Measurements from ENCODE around the gene CIB4.

Gene CIB4

DNA sequence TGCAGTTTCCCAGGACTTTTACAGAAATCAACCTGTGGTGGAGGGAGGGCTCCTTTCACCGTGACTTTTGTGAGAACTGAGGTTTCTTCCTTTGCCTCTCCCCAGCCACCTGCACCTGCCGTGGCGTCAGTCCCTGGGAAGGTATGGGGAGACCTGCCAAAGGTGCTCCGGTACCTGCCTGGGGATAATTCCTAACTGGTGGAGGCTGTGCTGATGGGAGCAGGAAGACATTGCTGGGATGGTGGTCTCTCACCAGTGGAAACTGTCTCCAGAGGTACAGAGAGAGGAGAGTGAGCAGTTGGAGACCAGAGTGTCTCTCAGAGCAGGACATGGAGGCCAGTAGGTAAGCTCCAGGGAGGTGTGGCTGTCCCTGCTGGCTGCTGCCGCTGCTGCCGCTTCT is 52.6 kb downstream of the CIB4 start:
- Mint-ChIP-seq H3K4me1 (ENCODE audit: low read depth) (no peaks in the 10 kb centered on the region), H3K36me3 (ENCODE audit: low read depth) (no peaks in the 10 kb centered on the region), H3K27me3 (ENCODE audit: low read depth) (peaks cover 25% of the 10 kb centered on the region), H3K27ac (no peak overlapping the region), H3K4me3 (no peak overlapping the region), H3K9me3 (no peaks in the 10 kb centered on the region)
- DNase-seq (ENCODE audit: low spot score) = no peak

DNA sequence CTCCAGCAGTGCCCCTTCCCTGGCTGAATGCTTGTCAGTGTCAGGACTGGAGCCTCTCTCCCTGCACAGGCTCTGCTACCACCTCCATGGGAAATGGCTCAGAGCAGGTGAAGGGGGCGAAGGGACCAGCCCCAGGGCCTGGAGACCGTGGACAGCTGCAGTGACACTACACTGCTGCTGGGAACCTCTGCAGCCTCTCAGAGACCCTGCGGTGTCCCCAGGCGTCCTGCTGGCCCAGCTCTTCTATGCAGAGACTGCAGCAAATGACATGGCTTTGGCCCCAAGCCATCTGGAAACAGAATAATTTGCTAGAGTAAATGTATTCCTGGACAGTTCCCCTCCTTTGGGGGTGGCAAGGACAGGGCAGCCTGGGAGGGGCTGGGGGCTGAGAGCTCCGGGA is 53.2 kb downstream of the CIB4 start:
- Mint-ChIP-seq H3K4me1 (ENCODE audit: low read depth) (no peaks in the 10 kb centered on the region), H3K9me3 (no peaks in the 10 kb centered on the region), H3K27me3 (ENCODE audit: low read depth) (peaks cover 25% of the 10 kb centered on the region), H3K4me3 (no peak overlapping the region), H3K36me3 (ENCODE audit: low read depth) (no peaks in the 10 kb centered on the region), H3K27ac (no peak overlapping the region)
- no peak for DNase-seq (ENCODE audit: low spot score)

DNA sequence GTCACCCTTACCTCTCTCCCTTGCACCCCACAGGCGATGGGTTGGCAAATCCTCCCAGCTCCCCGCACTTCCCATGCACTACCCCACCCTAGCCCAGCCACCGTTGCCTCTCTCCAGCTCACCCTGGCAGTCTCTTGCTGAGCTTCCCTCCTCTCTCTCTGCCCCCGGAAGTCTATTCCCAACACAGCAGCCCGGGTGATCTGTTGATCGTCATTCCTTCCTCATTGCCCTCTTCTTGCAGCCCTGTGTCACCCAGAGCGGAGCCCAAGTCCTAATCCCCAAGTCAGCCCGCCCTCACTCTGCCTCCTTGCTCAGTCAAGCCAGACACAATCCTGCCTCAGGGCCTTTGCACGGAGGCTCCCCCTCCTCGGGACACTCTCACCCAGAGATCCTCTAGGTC is 55.2 kb downstream of the CIB4 start:
- no peaks in the 10 kb centered on the region for H3K36me3 Mint-ChIP-seq (ENCODE audit: low read depth)

DNA sequence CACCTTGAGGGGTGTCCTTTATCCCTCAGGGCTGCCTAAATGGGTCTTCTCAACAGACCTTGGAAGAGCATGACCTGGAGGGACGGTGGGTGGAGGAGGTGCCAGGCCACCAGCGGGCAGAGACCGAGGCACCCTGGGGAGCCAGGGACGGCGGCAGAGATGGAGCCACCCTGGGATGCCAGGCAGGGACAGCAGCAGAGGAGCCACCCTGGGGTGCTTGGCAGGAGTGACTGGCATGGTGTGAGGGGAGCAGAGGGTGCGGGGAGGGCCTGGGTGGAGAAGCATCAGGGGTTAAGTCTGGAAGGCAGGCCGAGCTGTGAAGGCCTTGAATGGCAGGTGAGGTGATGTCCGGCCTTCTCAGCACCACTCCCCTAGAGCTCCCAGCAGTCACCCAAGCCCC is 56.1 kb downstream of the CIB4 start:
- peaks cover 15% of the 10 kb centered on the region for H3K27me3 Mint-ChIP-seq (ENCODE audit: low read depth)
- H3K4me3 Mint-ChIP-seq = no peak overlapping the region
- H3K27ac Mint-ChIP-seq = no peak overlapping the region
- H3K36me3 Mint-ChIP-seq (ENCODE audit: low read depth) = no peaks in the 10 kb centered on the region
- no peaks in the 10 kb centered on the region for H3K4me1 Mint-ChIP-seq (ENCODE audit: low read depth)
- no peaks in the 10 kb centered on the region for H3K9me3 Mint-ChIP-seq
- no peak for DNase-seq (ENCODE audit: low spot score)

More for the DNA sequence above, 55.2 kb downstream of the CIB4 start:
- Mint-ChIP-seq H3K9me3 (no peaks in the 10 kb centered on the region), H3K4me3 (no peak overlapping the region), H3K4me1 (ENCODE audit: low read depth) (no peaks in the 10 kb centered on the region), H3K27me3 (ENCODE audit: low read depth) (peaks cover 19% of the 10 kb centered on the region), H3K27ac (no peak overlapping the region)
- DNase-seq (ENCODE audit: low spot score) = no peak

DNA sequence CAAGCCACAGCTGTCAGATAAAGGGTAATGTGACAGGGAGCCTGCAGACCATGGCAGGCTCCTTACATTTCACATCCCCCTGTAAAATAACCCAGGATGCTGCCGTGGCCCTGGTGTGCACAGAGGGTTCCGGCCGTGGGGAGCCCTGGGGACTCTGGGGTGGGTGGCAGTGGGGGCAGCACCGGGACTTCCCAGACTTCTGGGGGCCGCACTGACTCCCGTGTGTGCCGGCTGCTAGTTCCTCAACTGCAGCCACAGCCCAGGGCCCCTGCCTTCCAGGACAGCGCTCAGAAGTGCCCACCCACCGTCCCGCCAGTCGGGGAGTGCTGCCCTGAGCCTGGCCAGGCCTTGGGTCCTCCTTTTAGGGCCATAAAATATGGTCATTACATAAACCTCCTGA is 56.5 kb downstream of the CIB4 start:
- no peak overlapping the region for H3K4me3 Mint-ChIP-seq
- no peaks in the 10 kb centered on the region for H3K9me3 Mint-ChIP-seq
- H3K4me1 Mint-ChIP-seq (ENCODE audit: low read depth) = no peaks in the 10 kb centered on the region
- H3K36me3 Mint-ChIP-seq (ENCODE audit: low read depth) = no peaks in the 10 kb centered on the region
- H3K27ac Mint-ChIP-seq = no peak overlapping the region
- DNase-seq (ENCODE audit: low spot score) = no peak
- peaks cover 15% of the 10 kb centered on the region for H3K27me3 Mint-ChIP-seq (ENCODE audit: low read depth)

DNA sequence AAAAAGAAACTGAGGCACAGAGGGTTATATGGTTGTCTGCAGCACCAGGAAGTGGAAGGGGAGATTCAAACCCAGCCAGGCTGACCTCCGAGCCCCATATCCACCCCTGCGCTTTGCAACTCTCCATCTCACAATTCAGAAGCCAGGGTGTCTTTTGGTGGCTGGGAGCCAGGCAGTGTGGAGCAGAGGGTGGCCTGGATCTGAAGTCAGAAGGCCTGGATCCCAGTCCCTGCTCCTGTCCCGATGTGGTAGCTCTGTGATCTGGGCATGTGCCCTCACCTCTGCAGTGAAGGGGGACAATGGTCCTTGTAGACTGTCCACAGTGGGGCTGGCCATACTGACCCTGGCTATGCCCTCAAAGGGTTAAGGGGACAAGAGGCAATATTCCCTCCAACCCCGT is 57.0 kb downstream of the CIB4 start:
- H3K27ac Mint-ChIP-seq = no peak overlapping the region
- H3K4me1 Mint-ChIP-seq (ENCODE audit: low read depth) = no peaks in the 10 kb centered on the region
- no peaks in the 10 kb centered on the region for H3K9me3 Mint-ChIP-seq
- H3K27me3 Mint-ChIP-seq (ENCODE audit: low read depth) = peaks cover 14% of the 10 kb centered on the region
- H3K4me3 Mint-ChIP-seq = no peak overlapping the region
- no peak for DNase-seq (ENCODE audit: low spot score)
- H3K36me3 Mint-ChIP-seq (ENCODE audit: low read depth) = no peaks in the 10 kb centered on the region

DNA sequence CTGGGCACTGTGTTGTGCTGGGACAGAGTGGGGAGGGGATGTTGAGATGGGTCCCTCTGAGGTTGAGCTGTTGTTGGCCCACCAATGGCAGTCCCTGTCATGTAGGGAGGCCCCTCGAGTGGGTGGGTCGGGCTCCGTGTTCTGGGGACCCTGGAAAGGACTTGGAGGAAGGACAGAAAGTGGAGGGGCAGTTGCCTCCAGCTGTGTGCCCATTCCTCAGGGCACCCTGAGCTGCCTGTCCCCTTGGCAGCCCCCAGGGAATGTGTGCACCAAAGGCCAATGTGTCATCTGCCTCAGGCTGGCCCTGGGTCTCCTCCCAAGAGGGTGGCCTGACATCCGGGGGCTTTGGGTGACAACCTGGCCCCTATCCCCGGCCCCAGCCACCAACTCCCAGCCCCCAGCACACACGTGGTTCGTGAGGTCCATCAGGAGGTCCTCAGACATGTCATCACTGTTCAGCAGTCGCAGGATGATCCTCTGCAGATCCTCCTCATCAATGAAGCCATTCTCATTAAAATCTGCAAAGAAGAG is 57.7 kb downstream of the CIB4 start:
- DNase-seq (ENCODE audit: low spot score) = no peak
- Mint-ChIP-seq H3K27me3 (ENCODE audit: low read depth) (peaks cover 10% of the 10 kb centered on the region), H3K36me3 (ENCODE audit: low read depth) (no peaks in the 10 kb centered on the region)

DNA sequence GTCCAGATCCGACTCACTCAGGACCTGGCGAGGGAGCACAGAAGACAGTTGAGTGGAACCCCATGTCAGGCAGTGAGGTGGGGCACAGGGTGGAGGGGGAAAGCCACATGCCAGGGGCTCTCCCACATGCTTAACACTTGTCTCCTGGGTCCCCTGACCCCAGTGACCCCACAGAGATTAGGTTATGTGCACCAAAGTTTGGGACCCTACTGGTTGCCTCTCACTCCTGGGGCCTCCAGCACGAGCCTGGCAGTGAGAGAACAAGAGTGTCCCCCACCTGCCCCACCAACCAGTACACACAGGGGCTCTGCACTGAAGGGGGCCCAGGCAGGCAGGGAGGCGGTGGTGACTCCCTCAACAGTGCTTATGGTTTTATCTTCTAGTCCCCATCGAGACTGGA is 58.3 kb downstream of the CIB4 start:
- peaks cover 9% of the 10 kb centered on the region for H3K27me3 Mint-ChIP-seq (ENCODE audit: low read depth)
- H3K9me3 Mint-ChIP-seq = no peaks in the 10 kb centered on the region
- no peak overlapping the region for H3K4me3 Mint-ChIP-seq
- H3K27ac Mint-ChIP-seq = no peak overlapping the region
- no peaks in the 10 kb centered on the region for H3K4me1 Mint-ChIP-seq (ENCODE audit: low read depth)
- H3K36me3 Mint-ChIP-seq (ENCODE audit: low read depth) = no peaks in the 10 kb centered on the region
- DNase-seq (ENCODE audit: low spot score) = no peak

More for the DNA sequence above, 57.7 kb downstream of the CIB4 start:
- Mint-ChIP-seq H3K4me1 (ENCODE audit: low read depth) (no peaks in the 10 kb centered on the region), H3K27ac (no peak overlapping the region), H3K4me3 (no peak overlapping the region), H3K9me3 (no peaks in the 10 kb centered on the region)

DNA sequence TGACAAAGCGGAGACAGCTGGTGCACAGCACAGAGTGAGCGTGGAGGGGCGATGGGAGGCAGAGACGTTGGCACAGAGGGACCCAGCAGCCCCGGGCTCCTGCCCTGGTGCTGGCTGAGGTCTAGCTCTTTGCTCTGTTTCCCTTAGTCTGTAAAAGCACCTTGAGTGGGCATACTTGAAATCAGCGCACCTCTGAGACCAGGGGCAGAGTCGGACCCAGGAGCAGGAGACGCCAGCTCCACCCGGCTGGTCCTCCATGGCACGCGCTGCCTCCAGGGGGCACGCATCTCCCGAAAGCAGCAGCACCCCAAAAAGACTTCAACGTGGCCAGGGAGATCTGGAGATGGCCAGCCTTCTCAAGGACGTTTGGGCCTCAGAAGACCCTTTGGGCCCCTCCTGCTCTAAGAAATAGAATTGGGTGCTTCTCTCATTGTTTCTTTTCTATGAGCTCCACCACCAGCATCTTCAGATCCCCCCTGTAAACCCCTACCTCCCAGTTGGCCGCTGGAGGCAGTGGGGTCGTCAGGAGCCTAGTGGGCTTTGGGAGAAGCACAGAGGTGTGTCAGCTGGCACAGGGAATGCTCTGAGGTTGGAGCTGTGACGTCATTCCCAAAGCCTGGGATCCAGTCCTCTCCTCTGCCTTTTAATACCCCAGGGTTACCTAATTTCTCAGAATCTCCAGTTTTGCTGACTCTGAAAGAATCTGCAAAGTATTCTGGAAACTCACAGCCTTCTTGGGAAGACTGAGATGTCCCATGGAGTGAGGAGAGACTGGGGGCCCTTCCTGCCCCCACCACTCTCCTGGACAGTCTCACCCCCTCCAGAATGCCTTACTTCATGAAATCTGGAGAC is 58.9 kb downstream of the CIB4 start:
- H3K4me1 Mint-ChIP-seq (ENCODE audit: low read depth) = no peaks in the 10 kb centered on the region
- no peak overlapping the region for H3K27ac Mint-ChIP-seq
- DNase-seq (ENCODE audit: low spot score) = no peak
- no peak overlapping the region for H3K4me3 Mint-ChIP-seq
- H3K27me3 Mint-ChIP-seq (ENCODE audit: low read depth) = peaks cover 10% of the 10 kb centered on the region
- no peaks in the 10 kb centered on the region for H3K36me3 Mint-ChIP-seq (ENCODE audit: low read depth)
- H3K9me3 Mint-ChIP-seq = no peaks in the 10 kb centered on the region

DNA sequence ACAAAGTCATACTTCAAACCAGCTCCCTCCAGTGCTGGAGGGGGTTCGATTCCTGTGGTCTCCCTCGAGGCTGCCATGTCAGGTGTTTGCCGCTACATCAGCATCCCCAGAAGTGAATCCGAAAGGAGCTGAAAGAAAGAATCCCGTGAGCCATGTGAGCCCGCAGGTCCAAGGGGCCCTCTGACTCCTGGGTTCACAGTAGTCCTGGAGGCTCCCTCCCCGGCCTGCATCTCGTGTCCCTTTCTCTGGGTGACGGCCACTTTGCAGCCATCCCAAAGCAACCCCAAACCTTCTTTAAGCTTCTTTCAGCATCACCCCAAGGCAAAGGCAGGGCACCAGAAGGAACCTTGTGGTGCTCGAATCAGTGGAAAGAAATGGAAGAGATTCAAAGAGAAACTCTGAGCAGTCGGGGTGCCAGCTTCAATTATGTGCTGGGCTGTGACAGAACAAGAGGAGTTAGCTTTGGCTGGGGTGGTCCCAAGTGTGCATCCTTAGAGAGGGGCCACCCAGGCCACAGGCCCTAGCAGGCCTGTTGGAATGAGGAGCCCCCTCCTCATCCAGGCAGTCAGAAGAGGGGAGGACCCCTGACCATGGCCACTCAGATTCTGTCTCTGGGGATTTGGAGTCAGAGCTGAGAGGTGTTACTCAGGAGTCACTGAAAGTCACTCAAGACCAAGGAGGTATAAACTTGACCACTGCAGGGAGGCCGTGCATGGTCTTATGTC is 59.7 kb downstream of the CIB4 start:
- Mint-ChIP-seq H3K9me3 (no peaks in the 10 kb centered on the region), H3K27ac (no peak overlapping the region), H3K36me3 (ENCODE audit: low read depth) (no peaks in the 10 kb centered on the region), H3K4me3 (no peak overlapping the region), H3K4me1 (ENCODE audit: low read depth) (no peaks in the 10 kb centered on the region), H3K27me3 (ENCODE audit: low read depth) (peaks cover 12% of the 10 kb centered on the region)
- no peak for DNase-seq (ENCODE audit: low spot score)

DNA sequence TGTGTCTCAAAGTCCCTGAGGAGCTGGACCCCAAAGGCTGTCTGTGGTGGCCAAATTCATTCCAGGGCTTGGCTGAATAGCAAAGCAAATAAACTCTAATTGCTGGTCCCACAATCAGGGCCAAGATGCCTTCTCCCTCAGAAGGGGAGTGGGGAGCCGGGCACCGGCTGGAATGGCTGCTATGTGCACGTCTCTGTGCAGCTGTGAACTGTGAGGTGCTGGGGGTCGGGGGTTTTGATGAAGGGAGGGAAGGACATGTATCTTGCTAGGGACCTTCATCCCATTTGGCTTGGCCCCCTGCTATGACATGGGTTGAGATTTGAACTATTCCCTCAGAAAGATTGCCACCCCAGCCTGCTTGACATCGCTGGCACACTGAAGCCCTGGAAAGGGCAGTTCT is 60.4 kb downstream of the CIB4 start:
- no peak for DNase-seq (ENCODE audit: low spot score)
- Mint-ChIP-seq H3K27me3 (ENCODE audit: low read depth) (peaks cover 6% of the 10 kb centered on the region), H3K36me3 (ENCODE audit: low read depth) (no peaks in the 10 kb centered on the region), H3K4me1 (ENCODE audit: low read depth) (no peaks in the 10 kb centered on the region), H3K27ac (no peak overlapping the region), H3K4me3 (no peak overlapping the region), H3K9me3 (no peaks in the 10 kb centered on the region)

DNA sequence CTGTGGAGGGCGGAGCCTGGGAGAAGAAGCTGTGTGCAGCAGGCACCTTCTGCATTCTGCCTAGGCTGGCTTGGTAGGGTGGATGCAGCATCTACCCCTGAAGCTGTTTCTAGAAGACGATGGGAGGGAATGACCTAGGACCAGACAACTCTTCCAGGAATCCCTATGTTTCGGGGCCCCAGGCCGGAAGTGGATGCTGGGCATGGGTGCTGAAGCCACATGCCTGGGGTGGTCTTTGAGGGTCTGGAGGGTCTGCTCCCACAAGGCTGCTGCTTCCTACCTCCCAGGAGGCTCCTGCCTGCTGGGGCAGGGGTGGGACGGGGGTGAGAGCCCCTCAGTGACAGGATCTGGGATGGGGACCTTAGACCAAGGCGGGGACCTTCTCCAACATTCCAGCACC is 61.0 kb downstream of the CIB4 start:
- Mint-ChIP-seq H3K36me3 (ENCODE audit: low read depth) (no peaks in the 10 kb centered on the region), H3K27me3 (ENCODE audit: low read depth) (peaks cover 3% of the 10 kb centered on the region), H3K4me1 (ENCODE audit: low read depth) (no peaks in the 10 kb centered on the region), H3K4me3 (no peak overlapping the region), H3K9me3 (no peaks in the 10 kb centered on the region), H3K27ac (no peak overlapping the region)
- DNase-seq (ENCODE audit: low spot score) = no peak

DNA sequence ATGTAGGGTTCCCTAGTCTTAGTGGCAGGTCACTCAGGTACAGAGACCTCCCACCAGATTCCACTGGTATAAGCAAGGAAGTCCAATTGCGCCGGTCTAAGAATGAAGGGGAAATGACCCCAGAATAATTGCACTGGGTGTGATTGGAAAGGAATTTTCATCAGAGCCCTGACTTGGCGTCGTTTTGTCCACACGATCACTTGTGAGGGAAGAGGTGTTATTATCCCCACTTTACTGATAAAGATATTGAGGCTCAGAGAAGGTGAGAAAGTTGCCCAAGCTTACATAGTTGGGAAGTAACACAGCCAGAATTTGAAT is 61.5 kb downstream of the CIB4 start:
- Mint-ChIP-seq H3K9me3 (no peaks in the 10 kb centered on the region), H3K27me3 (ENCODE audit: low read depth) (peaks cover 3% of the 10 kb centered on the region), H3K36me3 (ENCODE audit: low read depth) (no peaks in the 10 kb centered on the region), H3K4me3 (no peak overlapping the region), H3K27ac (no peak overlapping the region), H3K4me1 (ENCODE audit: low read depth) (no peaks in the 10 kb centered on the region)
- no peak for DNase-seq (ENCODE audit: low spot score)

DNA sequence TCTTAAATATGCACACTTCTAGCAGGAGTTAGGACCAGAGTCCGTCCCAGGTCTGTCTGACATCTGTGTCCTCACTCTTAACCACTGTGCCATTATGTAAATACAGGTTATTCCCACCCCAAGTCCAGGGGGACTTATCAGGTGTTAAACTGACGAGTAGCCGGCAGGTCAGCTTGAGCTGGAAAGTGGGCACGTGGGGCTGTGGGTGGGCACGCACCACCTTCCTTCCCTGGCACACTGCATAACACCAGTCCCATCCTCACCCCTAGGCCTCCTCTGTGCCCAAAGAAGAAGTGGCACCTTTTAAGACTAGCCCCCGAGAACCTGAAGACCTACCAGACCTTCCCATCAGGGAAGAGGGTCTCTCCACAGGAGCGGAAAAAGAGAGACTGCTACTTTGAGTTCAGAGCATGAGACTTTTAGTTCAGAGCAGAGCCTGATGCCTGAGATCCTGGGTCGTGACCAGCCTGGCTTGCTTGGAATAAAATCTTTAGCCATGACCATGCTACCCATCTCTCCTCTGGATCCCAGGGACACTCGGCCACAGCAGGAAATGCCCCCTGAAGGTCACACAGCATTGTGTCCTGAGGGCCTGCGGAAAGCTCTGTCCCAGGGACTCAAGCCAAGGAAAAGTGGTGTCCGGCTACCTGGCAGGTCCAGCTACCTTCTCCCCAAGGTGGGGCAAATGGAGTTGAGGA is 62.0 kb downstream of the CIB4 start:
- H3K27ac Mint-ChIP-seq = no peak overlapping the region
- DNase-seq (ENCODE audit: low spot score) = no peak
- no peak overlapping the region for H3K4me3 Mint-ChIP-seq
- H3K9me3 Mint-ChIP-seq = no peaks in the 10 kb centered on the region
- peaks cover 4% of the 10 kb centered on the region for H3K27me3 Mint-ChIP-seq (ENCODE audit: low read depth)
- no peaks in the 10 kb centered on the region for H3K36me3 Mint-ChIP-seq (ENCODE audit: low read depth)
- no peaks in the 10 kb centered on the region for H3K4me1 Mint-ChIP-seq (ENCODE audit: low read depth)
